HG03097 (cell line): ENCODE results near the gene NDUFB10.
A peak's percentile ranks its signal among the peaks of the same experiment; 100 is the strongest.
"Not testable (repeated sequence)": the region's sequence is repeated elsewhere in the genome, so short reads cannot be mapped to it uniquely, and the experiment has no call there.

Experiments
- ATAC-seq: cut with Tn5 transposase; IDR thresholded peaks from one replicate; pipeline ENCODE4 v1.9.1; 2021; ENCODE audit not compliant: unreplicated experiment, low FRiP score

Gene NDUFB10

GRCh38 chr16:1944612-1945199 is 14.6 kb upstream of the NDUFB10 start:
- no peak for ATAC-seq

GRCh38 chr16:1945559-1946391 is 13.6 kb upstream of the NDUFB10 start:
- ATAC-seq: no peak

- ATAC-seq: no peak
Observed at GRCh38 chr16:1946495-1947368, 12.6 kb upstream of the NDUFB10 start.

GRCh38 chr16:1947369-1947670 is 12.0 kb upstream of the NDUFB10 start:
- no peak for ATAC-seq

- no peak for ATAC-seq
Observed at GRCh38 chr16:1949507-1949906, 9.8 kb upstream of the NDUFB10 start.

- no peak for ATAC-seq
Observed at GRCh38 chr16:1950047-1950446, 9.3 kb upstream of the NDUFB10 start.

GRCh38 chr16:1950559-1950958 is 8.8 kb upstream of the NDUFB10 start:
- no peak for ATAC-seq

GRCh38 chr16:1953734-1954133 is 5.6 kb upstream of the NDUFB10 start:
- no peak for ATAC-seq

GRCh38 chr16:1957434-1958142 is 1.8 kb upstream of the NDUFB10 start:
- not testable (repeated sequence) for ATAC-seq

- ATAC-seq: not testable (repeated sequence)
Observed at GRCh38 chr16:1958143-1958491, 1.2 kb upstream of the NDUFB10 start.

- ATAC-seq: peak; percentile 3
Observed at GRCh38 chr16:1958715-1959268, 546 bp upstream of the NDUFB10 start.

- ATAC-seq: no peak
Observed at GRCh38 chr16:1960665-1961630, 1.6 kb downstream of the NDUFB10 start.

GRCh38 chr16:1961651-1962067 is 2.3 kb downstream of the NDUFB10 start:
- no peak for ATAC-seq

- ATAC-seq: not testable (repeated sequence)
Observed at GRCh38 chr16:1962161-1963153, 3.1 kb downstream of the NDUFB10 start.

GRCh38 chr16:1963806-1964505 is 4.6 kb downstream of the NDUFB10 start:
- no peak for ATAC-seq

GRCh38 chr16:1964506-1965395 is 5.4 kb downstream of the NDUFB10 start, which contains the start of gene RPS2:
RPS2 (minus strand) TSS chr16:1964826; CDS start chr16:1964625, 201 bp downstream.
- peak; percentile 84 for ATAC-seq
